A549 (cell line): ENCODE data around the gene INSM2. TPM values are rescaled to one million over a fixed set of nuclear protein-coding genes. Genes with fewer than 3 reads are reported as not detected.
A peak's percentile ranks its signal among the peaks of the same experiment; 100 is the strongest.

Source experiments
- ATAC-seq, 2 experiments: fragments of 200-7000 bp in 1 of 2; fragments of >200 bp in 1 of 2; cut with Nextera tagmentation in 1 of 2; cut with Tn5 transposase in 1 of 2; 3 replicates each; pipeline versions ENCODE4 v1.8.0 to v1.9.1; 2018 to 2020; ENCODE audit warnings: mild to moderate bottlenecking in 1 of 2, moderate library complexity in 1 of 2
- CTCF ChIA-PET: fragments of 300-600 bp; sonication (Branson Sonifier 250); formaldehyde crosslinking; extraction: SDS; loops from one replicate; lab custom pipeline; 2021; ENCODE audit warnings: antibody characterized with exemption, inconsistent platforms; lab: Yijun Ruan, JAX
- POLR2A ChIA-PET: fragments of 350-600 bp; formaldehyde crosslinking; extraction: SDS; loops from one replicate; lab custom pipeline; 2021; ENCODE audit warnings: antibody characterized with exemption, inconsistent platforms; lab: Yijun Ruan, JAX
- DNase-seq, 2 experiments: peaks; one replicate each; pipeline versions ENCODE4 v3.0.0 to v3.0.0-alpha.2; 2011 to 2016; ENCODE audit warnings: low read depth in 1 of 2, low spot score in 1 of 2
- FAIRE-seq: peaks from 2 replicates; lab custom pipeline; 2011; peaks lifted over from hg19 to GRCh38; lab: Jason Lieb, UNC
- H3K27ac ChIP-seq, 2 experiments: fragments of >200 bp; sonication (Bioruptor Twin); formaldehyde crosslinking; 3 replicates each; pipeline ENCODE4 v1.5.1; 2016 to 2017
- H3K4me1 ChIP-seq: fragments of >200 bp; sonication (Bioruptor Twin); formaldehyde crosslinking; 3 replicates; pipeline ENCODE4 v1.6.1; 2016
- H3K4me2 ChIP-seq: fragments of >200 bp; sonication (Bioruptor Twin); formaldehyde crosslinking; 3 replicates; pipeline ENCODE4 v1.6.1; 2016
- H3K4me3 ChIP-seq: fragments of >200 bp; sonication (Bioruptor Twin); formaldehyde crosslinking; 3 replicates; pipeline ENCODE4 v1.5.1; 2016
- H3K9me3 ChIP-seq: fragments of >200 bp; sonication (Bioruptor Twin); formaldehyde crosslinking; 3 replicates; pipeline ENCODE4 v1.6.1; 2016
- CBX8 ChIP-seq: fragments of 200-600 bp; sonication (generic); IDR thresholded peaks from 2 replicates; pipeline ENCODE4 v1.6.1; 2016
- CHD4 ChIP-seq: fragments of 200-600 bp; sonication (generic); IDR thresholded peaks from 2 replicates; pipeline ENCODE4 v1.6.1; 2016; ENCODE audit warnings: antibody characterized with exemption, mild to moderate bottlenecking, borderline replicate concordance
- EHMT2 ChIP-seq: fragments of 200-600 bp; sonication (generic); IDR thresholded peaks from 2 replicates; pipeline ENCODE4 v1.6.1; 2016; ENCODE audit warnings: antibody characterized with exemption, low read depth, mild to moderate bottlenecking, moderate library complexity
- FOSB ChIP-seq: fragments of 250-450 bp; sonication (Bioruptor Pico); IDR thresholded peaks from 2 replicates; pipeline ENCODE4 v1.5.0; 2020; ENCODE audit warnings: mild to moderate bottlenecking, moderate library complexity
- FOXS1 ChIP-seq: fragments of 250-450 bp; sonication (Bioruptor Pico); IDR thresholded peaks from 2 replicates; pipeline ENCODE4 v1.5.0; 2020; ENCODE audit warnings: mild to moderate bottlenecking, moderate library complexity
- GATA3 ChIP-seq: IDR thresholded peaks from 2 replicates; pipeline ENCODE4 v1.6.1; 2012; ENCODE audit warnings: borderline replicate concordance
- HEYL ChIP-seq: fragments of 250-450 bp; sonication (Bioruptor Pico); IDR thresholded peaks from 2 replicates; pipeline ENCODE4 v1.8.0; 2021; ENCODE audit warnings: mild to moderate bottlenecking, moderate library complexity
- KDM5A ChIP-seq: fragments of 200-600 bp; sonication (generic); IDR thresholded peaks from 2 replicates; pipeline ENCODE4 v1.6.1; 2016; ENCODE audit warnings: antibody characterized with exemption, mild to moderate bottlenecking
- MAFK ChIP-seq: fragments of 450-650 bp; IDR thresholded peaks from 2 replicates; pipeline ENCODE4 v1.6.1; 2014; ENCODE audit not compliant: partially characterized antibody
- MYC ChIP-seq: IDR thresholded peaks from 2 replicates; pipeline ENCODE4 v1.6.1; 2012; ENCODE audit warnings: mild to moderate bottlenecking, inconsistent platforms, low read length, improper control_type of control experiment, borderline replicate concordance
- NFE2L2 ChIP-seq: fragments of 150-350 bp; conservative IDR thresholded peaks from 2 replicates; pipeline ENCODE4 v1.6.1; 2014; ENCODE audit warnings: low read length
- NR3C1 ChIP-seq: fragments of >200 bp; sonication (Bioruptor Twin); formaldehyde crosslinking; IDR thresholded peaks from 3 replicates; pipeline ENCODE4 v1.6.1; 2017
- POLR2AphosphoS2 ChIP-seq: conservative IDR thresholded peaks from 2 replicates; pipeline ENCODE4 v1.6.1; 2012; ENCODE audit warnings: low read length, improper control_type of control experiment, inconsistent platforms
- RAD21 ChIP-seq, 2 experiments: fragments of >200 bp in 1 of 2; sonication (Bioruptor Twin) in 1 of 2; formaldehyde crosslinking in 1 of 2; IDR thresholded peaks in 1 of 2; conservative IDR thresholded peaks in 1 of 2; 2 replicates in 1 of 2; 3 replicates in 1 of 2; pipeline ENCODE4 v1.6.1; 2012 to 2018; ENCODE audit warnings: inconsistent platforms in 1 of 2
- RCOR1 ChIP-seq: fragments of 150-350 bp; IDR thresholded peaks from 2 replicates; pipeline ENCODE4 v1.6.1; 2014; ENCODE audit warnings: antibody characterized with exemption, low read length, low read depth
- RFX5 ChIP-seq: fragments of 450-650 bp; IDR thresholded peaks from 2 replicates; pipeline ENCODE4 v1.7.1; 2014; ENCODE audit warnings: antibody characterized with exemption, mild to moderate bottlenecking, moderate library complexity
- RNF2 ChIP-seq: fragments of 200-600 bp; sonication (generic); IDR thresholded peaks from 2 replicates; pipeline ENCODE4 v1.6.1; 2016; ENCODE audit warnings: low read depth, mild to moderate bottlenecking, antibody characterized with exemption, moderate library complexity, borderline replicate concordance
- ZC3H11A ChIP-seq: fragments of 450-650 bp; IDR thresholded peaks from 2 replicates; pipeline ENCODE4 v1.6.1; 2014; ENCODE audit warnings: antibody characterized with exemption, mild to moderate bottlenecking
- ZSCAN20 ChIP-seq: fragments of 250-450 bp; sonication (Bioruptor Pico); IDR thresholded peaks from 2 replicates; pipeline ENCODE4 v1.8.0; 2022; ENCODE audit warnings: mild to moderate bottlenecking, moderate library complexity
- WGBS: methylation state at CpG from one replicate; pipeline ENCODE4 v1.1.6; 2017; ENCODE audit errors: missing lambda C conversion rate; 5-methylcytosine and 5-hydroxymethylcytosine counted together
- polyA plus RNA-seq, 4 experiments: library from polyadenylated mRNA; depleted of rRNA in 3 of 4; stranded (reverse); fragments of >200 nt; fragmentation: RNase III in 1 of 4; extraction: RNeasy Plus Mini Kit Qiagen cat#74134 plus additional on column Dnase treatment in 1 of 4; gene quantifications; 2 replicates in 3 of 4; 3 replicates in 1 of 4; pipeline ENCODE4 v1.2.3, GENCODE V29; 2011 to 2017
- TF ChIP-seq, protein P1 (sequence below): IDR thresholded peaks from 2 replicates; pipeline ENCODE4 v1.6.1; 2012
- TF ChIP-seq, protein P2 (sequence below): fragments of 450-650 bp; IDR thresholded peaks from 2 replicates; pipeline ENCODE4 v1.6.1; 2014; ENCODE audit warnings: antibody characterized with exemption
- TF ChIP-seq, protein P3 (sequence below): fragments of 250-450 bp; sonication (Bioruptor Pico); IDR thresholded peaks from 2 replicates; pipeline ENCODE4 v1.5.0; 2021; ENCODE audit warnings: mild to moderate bottlenecking, moderate library complexity, borderline replicate concordance
- TF ChIP-seq, protein P4 (sequence below): IDR thresholded peaks from 2 replicates; pipeline ENCODE4 v1.6.1; 2012

Gene INSM2
- polyA plus RNA-seq, 2 of the 4 experiments (the other 2 are of a cell fraction) = not detected

DNA sequence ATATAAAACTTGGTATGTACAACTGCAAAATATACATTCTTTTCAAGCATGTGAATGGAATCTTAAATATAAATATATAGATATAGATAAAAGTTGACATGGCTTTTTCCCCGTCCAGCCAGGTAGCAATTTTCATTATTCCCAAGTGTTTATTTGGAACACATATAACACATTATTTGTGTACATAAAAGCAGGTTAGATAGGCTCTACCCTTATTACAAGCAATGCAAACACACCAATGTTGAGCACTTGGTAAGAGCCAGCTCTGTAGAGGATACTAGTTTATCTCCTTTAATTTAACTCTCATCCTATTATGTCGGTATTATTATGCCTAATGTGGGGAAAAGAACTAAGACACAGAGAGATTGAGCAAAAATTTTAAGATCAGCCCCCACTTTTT lies 7.0 kb upstream of the INSM2 start:
- DNase-seq (no peak), FAIRE-seq (no peak), ATAC-seq (no peak)
- Histone ChIP-seq H3K4me2 (no peak overlapping the region), H3K27ac (no peak overlapping the region), H3K4me1 (no peaks in the 10 kb centered on the region), H3K4me3 (no peak overlapping the region), H3K9me3 (peaks cover 21% of the 10 kb centered on the region)
- 38% methylated on average over 2 of the region's 2 CpGs for WGBS
- CTCF ChIA-PET = interaction anchor here (1.6 kb wide), 1 partner anchor 9 kb away, joined by 4 read pairs; no protein-coding TSS in a partner anchor
- POLR2A ChIA-PET = no interaction called here
- no peak for TF ChIP-seq FOSB (CRISPR knock-in tag)
- TF ChIP-seq RFX5 = no peak
- no peak for TF ChIP-seq KDM5A
- no peak for TF ChIP-seq POLR2AphosphoS2
- TF ChIP-seq HEYL = no peak
- TF ChIP-seq CHD4 = no peak
- no peak for TF ChIP-seq EHMT2
- no peak for TF ChIP-seq NFE2L2
- TF ChIP-seq, protein P1, sequence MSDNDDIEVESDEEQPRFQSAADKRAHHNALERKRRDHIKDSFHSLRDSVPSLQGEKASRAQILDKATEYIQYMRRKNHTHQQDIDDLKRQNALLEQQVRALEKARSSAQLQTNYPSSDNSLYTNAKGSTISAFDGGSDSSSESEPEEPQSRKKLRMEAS = no peak
- no peak for TF ChIP-seq RAD21 (conservative IDR thresholded peaks at IDR 0.05 in 1 of 2, IDR thresholded peaks at IDR 0.05 in 1 of 2)
- TF ChIP-seq MYC = no peak
- TF ChIP-seq, protein P2, sequence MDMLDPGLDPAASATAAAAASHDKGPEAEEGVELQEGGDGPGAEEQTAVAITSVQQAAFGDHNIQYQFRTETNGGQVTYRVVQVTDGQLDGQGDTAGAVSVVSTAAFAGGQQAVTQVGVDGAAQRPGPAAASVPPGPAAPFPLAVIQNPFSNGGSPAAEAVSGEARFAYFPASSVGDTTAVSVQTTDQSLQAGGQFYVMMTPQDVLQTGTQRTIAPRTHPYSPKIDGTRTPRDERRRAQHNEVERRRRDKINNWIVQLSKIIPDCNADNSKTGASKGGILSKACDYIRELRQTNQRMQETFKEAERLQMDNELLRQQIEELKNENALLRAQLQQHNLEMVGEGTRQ = no peak
- TF ChIP-seq FOXS1 (CRISPR knock-in tag) = no peak
- TF ChIP-seq GATA3 = no peak
- TF ChIP-seq, protein P3, sequence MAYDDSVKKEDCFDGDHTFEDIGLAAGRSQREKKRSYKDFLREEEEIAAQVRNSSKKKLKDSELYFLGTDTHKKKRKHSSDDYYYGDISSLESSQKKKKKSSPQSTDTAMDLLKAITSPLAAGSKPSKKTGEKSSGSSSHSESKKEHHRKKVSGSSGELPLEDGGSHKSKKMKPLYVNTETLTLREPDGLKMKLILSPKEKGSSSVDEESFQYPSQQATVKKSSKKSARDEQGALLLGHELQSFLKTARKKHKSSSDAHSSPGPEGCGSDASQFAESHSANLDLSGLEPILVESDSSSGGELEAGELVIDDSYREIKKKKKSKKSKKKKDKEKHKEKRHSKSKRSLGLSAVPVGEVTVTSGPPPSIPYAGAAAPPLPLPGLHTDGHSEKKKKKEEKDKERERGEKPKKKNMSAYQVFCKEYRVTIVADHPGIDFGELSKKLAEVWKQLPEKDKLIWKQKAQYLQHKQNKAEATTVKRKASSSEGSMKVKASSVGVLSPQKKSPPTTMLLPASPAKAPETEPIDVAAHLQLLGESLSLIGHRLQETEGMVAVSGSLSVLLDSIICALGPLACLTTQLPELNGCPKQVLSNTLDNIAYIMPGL (CRISPR knock-in tag) = no peak
- no peak for TF ChIP-seq ZC3H11A
- TF ChIP-seq RCOR1 = no peak

DNA sequence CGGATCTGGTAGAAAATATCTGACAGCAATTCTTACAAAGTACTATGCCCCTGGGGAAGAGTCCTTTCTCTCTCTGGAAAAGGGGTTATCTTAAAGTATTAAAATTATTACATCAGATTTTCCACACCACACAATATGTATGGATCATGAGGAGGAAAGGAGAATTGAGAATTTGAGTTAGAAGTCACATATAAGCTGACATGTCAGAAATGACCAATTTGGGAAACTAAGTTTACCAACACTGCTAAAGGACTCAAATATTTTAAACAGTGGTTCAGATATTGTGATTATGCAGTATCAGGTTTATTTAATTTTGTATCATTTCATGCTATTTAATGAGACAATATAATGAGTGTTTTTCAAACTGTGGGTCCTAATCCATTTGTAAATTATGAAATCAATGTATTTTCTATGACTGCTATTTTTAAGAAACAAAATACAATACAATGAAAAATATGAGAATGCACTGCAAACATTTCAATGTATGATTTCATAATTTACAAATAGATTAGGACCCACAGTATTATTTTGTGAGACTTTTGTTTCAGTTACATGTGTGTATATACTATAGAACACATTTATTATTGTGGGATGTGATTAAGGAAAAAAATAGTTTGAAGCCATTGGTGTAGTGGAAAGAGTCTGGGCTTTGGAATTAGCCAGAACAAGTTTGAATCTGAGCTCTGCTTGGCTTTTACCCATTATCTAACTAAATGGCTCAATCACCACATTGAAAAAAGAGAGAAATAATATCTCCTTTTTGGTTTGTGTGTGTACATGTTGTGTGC lies 1.8 kb upstream of the INSM2 start:
- TF ChIP-seq, protein P1 = no peak
- TF ChIP-seq CBX8 (peak; percentile 60; the same call in 1 of the 2 replicates), MAFK (peak; percentile 23), RAD21 (conservative IDR thresholded peaks at IDR 0.05 in 1 of 2, IDR thresholded peaks at IDR 0.05 in 1 of 2) (no peak), HEYL (no peak), RNF2 (peak; percentile 79; the same call in 1 of the 2 replicates), NR3C1 (no peak), ZSCAN20 (CRISPR knock-in tag) (no peak)
- TF ChIP-seq, protein P4, sequence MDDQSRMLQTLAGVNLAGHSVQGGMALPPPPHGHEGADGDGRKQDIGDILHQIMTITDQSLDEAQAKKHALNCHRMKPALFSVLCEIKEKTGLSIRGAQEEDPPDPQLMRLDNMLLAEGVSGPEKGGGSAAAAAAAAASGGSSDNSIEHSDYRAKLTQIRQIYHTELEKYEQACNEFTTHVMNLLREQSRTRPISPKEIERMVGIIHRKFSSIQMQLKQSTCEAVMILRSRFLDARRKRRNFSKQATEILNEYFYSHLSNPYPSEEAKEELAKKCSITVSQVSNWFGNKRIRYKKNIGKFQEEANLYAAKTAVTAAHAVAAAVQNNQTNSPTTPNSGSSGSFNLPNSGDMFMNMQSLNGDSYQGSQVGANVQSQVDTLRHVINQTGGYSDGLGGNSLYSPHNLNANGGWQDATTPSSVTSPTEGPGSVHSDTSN = no peak
- TF ChIP-seq, all 56 proteins: peak for 3
- WGBS = 97% methylated on average over 1 of the region's 1 CpG
- FAIRE-seq (no peak), ATAC-seq (no peak), DNase-seq (no peak)
- H3K27ac ChIP-seq = no peak overlapping the region
- H3K9me3 ChIP-seq = no peaks in the 10 kb centered on the region
- H3K4me2 ChIP-seq = no peak overlapping the region
- peaks cover 6% of the 10 kb centered on the region; the same call in 2 of the 3 replicates for H3K4me1 ChIP-seq
- H3K4me3 ChIP-seq = no peak overlapping the region
- CTCF ChIA-PET = no interaction called here
- POLR2A ChIA-PET = no interaction called here
